Stimulated activated CD8-positive, alpha-beta memory T cell treated with anti-CD3 and anti-CD28 coated beads, Interleukin-15, amount 100 ng/mL, for 1 hour (primary cell): ENCODE results near the gene MVD.
A peak's percentile ranks its signal among the peaks of the same experiment; 100 is the strongest.

Experiments used
- DNase-seq: peaks from one replicate; pipeline ENCODE4 v3.0.0-alpha.2; 2020; ENCODE audit warnings: low read depth

MVD gene

DNA sequence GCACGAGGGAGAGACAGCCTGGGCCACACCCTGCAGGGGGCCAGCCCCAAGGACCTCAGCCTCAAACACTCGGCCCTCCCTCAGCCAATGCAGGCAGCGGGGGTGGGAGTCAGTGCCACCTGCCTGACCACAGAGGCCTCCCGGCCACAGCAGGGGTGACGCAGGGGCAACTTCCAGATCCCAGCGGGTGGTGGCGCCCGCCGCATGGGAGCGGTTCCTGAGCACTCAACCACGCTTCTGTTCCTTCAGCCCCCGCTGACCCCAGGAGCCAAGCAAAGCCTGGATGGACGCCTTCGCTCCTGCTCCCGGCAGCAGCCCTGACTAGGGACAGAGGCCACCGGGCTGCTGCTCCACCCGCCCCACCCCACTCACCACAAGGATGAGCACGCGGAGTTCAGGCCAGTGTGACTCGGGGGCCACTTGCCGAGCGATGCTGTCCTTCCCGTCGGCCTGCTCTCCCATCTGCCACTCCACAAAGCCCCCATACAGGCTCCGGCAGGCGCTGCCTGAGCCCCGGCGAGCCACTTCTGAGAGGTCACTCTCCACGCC, 7.1 kb downstream of the MVD start:
- no peak for DNase-seq

DNA sequence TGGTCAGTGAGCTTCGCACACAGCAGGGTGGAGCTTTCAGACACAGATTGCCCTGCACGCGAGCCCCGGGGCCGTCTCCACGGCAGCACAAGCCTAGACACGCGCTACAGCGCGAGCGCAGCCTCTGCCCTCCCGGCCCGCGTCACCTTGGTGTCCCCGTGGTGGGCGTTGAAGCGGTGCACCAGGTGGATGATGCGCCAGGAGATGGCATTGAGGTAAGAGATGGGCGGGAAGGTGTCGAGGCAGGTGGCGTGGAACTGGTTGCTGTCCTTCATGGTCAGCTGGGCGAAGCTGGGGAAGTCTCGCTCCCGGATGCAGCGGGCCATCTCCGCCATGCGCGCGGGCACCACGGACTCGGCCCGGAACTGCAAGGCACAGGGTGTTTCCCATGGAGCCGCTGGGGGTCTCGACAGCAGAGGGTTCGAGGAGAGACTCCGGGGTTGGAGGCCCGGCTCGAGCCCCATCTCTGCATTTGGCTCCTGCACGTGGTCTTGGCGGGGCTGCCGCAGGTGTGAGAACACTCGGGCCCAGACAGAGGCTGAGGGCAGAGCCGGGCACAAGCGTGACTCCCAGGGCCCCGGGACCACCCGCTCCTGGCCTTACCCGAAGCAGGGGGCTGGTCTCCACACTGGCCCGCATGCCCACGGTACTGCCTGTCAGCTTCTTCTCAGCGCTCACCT, 7.7 kb downstream of the MVD start:
- DNase-seq, result no peak

DNA sequence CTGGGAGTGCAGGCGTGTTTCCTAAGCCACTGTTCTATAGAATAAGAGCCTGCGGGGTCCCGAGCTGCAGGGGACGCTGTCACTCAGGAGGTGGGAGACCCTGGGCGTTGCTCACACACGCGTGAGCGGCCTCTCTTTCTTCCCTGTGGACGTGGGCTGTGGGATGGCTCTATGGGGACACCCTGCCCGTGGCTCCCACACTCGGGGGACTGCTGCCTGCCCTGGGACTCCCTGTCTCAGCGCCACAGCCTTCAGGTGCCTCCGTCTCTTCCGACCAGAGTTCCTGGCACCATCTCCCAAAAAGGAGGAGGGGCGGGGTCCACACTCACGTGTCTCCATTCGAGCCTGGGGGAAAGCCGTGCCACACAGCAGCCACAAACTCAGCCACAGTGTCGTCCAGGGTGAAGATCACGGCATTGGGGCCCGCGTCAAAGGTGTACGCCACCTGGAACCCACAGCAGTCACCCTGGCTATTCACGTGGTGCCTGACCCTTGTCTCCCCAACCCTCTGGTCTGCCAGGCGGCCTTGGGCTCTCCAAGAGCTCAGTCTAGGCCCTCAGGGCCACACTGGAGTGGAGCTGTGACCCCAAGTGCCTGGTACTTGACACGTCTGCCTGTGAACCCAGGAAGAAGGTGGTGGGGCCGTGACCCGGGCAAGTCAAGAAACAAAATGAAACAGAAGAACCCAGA, 8.4 kb downstream of the MVD start:
- no peak for DNase-seq

DNA sequence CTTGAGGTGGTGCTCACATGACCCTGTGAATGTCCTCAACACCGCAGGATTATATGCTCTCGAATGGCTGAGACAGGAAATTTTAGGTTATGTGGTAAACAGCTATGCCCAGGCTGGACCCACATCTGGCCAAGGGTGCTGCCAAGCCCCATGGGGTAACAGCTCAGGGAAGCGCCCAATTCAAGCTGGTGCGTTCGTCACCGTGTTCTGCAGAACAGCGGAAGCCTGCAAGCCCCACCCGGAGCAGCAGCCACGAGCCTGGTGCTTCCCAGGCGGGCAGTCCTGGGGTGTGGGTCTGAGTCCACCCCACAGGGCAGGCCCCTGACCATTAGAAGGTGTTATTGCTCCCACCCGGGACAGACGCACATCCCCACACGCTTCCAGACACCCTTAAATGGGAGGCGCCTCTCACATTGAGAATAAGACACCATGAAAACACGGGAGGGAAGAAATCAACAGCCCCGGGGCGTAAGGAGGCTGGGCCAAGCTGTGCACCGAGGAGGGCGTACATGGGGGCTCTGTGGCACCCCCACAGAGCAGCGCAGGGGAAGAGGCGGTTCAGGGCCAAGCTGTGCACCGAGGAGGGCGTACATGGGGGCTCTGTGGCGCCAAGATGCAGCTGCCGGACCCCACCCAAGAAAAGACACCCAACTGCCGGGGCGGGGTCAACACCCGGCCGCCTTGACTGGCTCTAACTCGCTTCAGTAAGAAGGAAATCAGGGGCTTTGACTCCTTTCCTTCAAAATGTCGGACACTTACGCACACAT, 9.1 kb downstream of the MVD start:
- no peak for DNase-seq

DNA sequence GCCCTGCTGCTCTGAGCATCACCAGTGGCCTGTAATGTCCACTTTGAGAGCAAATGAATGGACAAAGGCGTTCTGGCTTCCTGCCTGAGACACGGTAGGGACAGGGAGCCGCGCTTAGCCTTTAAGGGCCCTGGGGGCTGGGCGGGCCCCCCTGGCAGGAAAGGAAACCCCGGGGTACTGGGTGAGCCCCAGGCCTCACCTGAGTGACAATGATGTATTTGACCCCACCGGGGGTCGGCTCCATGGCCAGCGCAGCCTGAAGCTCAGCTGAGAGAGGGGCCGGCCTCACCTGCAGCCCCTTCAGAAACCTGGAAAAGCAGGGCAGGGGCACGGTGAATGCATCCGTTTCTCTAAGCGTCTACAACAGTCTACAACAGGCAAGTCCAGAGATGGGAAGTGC, 9.8 kb downstream of the MVD start:
- DNase-seq, result no peak

DNA sequence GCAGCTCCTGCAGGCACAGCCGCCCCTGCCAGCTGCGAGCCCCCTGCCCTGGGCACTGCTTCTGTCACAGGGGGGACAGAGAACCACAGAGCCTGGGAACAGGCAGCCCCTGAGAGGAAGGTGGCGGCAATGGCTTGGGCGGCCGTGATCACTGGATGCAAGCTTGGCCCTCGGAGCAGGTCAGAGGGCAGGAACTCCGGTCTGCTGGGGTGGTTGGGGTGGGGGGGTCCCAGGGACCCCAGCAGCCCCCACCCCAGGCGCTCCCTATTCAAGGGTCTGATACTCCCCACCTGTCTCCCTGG, 10.2 kb downstream of the MVD start:
- no peak for DNase-seq

DNA sequence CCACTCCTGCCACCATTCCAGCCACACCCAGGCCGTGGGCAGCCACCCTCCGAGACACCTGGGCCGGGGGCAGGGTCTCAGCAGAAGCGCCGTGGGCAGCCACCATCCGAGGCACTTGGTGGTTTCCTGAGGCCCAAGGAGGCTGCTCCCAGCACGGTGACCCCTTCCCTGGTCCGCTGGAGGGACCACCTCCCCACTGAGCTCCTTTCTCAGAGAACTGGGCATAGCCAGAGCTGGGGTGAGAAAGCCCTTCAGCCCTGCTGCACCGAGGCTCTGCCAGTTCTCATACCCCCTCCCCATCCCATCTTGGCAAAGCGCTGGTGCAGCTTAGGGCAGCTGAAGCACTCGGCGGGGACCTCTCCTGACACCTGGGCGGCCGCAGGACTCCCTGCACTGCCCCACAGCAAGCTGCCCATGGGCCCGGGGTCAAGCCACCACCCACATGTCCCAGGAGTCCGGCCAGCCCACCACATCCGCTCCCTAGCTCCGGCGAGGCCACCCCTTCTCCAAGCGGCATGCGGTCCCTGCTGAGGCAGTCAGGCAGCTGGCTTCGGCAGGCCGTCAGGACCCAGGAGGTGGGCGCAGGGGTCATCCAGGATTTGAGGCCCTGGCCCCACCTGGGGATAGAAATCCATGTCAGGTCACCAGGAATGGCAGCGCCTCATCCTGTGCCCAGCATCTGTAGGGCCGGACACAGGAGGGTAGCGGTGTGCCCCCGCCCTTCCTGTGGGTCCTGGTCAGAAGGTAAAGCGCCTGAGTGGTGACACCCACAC, 10.7 kb downstream of the MVD start:
- no peak for DNase-seq

DNA sequence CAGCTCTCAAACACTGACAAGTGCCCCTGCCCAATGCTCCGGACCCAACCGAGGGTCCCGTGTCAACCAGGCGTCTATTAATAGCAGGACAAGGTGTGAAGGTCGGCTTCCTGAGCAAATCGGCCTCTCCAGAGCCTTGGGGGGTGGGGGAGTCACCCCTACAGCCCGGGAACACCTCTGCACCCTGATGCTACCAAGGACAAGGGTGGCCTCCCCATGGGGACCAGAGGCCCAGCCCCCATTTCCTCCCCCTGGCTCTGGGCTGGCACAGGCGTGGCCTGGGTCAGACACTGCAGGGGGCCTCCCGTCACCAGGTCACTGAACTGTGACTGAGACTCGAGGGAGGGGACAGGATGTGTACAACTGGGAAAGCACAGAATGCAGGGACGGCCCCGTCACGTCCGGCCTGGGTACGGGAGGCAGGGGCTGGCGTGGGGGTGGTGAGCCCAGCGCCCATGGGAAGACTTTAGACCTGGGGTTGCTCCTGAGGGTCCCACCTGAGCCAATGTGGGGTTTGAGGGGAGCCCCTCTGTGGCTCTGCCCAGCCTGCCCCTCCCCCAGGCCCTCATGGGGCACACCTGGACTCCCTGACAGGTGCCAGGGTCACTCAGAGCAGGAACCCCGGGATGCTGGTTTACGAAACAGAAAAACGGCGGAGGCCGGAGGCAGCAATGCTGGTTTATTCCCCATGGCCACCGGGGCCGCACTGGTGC, 11.5 kb downstream of the MVD start:
- no peak for DNase-seq

DNA sequence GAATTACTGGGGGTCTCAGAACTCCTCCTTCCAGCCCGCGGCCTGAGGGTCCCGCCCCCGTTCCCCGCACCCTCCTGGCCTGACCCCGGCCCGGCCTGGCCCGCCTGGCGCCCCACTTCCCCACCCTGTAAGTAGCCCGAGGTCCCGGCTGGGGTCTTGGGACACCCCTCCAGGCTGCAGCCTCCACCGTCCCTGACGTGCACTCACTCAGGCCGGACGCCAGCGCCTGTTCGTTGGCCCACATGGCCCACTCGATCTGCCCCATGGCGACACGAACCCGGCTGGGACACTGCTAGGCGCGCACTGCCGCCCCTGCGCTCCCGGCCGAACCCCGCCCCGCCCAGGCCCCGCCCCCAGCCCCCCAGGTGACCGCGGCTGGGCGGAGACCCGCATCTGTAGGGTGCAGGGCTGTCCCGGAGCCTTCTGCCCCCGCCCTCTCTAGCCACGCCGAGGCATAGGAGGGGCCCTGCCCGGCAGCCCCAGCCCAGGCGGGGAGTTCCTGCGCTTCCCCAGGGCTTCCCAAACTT, 12.1 kb downstream of the MVD start, which contains the start of gene CYBA:
Gene CYBA (minus strand): TSS at position 305 of the 527 bp plus-strand sequence. CDS start 40 bp downstream, at position 265.
- DNase-seq, result peak; percentile 47

DNA sequence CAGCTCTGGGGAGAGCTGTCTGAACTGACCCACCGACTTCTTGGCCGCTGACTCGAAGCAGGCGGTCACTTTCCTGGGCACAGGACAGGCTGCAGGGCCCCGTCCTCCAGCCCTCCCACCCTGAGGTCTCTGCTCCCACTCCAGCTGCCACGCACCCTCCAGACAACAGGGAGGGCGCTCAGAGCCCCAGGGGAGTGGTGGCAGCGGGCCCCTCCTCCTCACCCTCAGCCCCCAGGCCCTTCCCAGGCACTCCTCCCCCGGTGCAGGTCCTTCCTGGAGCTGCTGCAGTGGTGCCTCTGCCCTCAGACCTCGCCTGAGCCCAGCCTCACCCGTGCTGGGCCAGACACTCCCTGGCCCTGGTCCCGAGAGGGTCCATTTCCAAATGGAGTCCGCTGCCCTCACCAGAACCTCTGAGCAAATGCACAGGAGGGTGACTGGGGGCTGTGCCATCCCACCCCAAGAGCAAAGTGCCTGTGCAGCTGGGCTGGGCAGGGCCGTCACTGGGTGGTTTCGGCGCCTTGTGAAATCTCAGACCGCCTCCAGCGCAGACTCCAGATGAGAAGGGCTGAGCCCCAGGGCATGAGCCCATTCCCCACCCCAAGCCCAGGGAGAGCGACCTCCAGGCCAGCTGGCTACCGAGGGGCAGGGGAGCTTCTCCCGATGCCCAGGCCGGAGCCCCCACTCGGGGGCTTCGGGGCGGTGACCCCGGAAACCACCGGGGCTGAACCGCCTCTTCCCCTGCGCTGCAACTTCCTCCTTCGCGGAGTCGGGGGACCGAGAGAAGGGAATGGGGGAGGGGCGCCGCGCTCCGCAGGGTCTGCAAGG, 12.8 kb downstream of the MVD start:
- no peak for DNase-seq

DNA sequence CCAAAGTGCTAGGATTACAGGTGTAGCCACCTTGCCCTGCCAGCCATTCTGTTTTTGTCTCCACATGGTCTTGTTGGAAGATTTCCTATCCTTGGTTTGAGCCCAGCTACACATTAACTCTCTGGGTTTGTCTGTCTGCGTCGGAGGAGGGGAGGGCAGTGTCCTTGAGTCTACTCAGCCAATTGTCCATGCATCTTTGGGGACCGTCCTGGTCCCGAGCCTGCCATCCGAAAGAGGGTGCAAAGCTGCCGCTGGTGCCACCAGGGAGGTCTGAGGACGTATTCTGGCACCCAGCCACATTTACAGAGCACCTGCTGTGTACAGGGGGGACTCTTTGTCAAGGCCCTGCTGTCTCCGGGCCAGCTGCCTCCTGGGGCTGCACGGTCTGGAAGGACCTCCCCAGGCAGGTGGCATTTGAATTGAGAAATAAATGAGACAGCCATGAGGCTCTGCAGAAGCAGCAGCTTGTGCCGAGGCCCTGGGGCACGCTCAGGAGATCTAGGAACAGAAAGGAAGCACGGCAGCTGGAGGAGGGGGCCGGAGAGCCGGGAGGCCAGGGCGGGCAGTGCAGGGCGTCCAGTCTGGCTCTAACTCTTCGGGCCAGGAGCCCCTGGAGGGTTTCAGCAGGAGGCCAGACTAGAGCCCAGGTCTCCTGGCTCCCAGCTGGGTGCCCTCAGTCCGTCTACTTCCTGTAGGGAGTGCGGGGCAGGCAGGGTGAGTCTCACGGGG, 13.5 kb downstream of the MVD start:
- DNase-seq, result no peak

DNA sequence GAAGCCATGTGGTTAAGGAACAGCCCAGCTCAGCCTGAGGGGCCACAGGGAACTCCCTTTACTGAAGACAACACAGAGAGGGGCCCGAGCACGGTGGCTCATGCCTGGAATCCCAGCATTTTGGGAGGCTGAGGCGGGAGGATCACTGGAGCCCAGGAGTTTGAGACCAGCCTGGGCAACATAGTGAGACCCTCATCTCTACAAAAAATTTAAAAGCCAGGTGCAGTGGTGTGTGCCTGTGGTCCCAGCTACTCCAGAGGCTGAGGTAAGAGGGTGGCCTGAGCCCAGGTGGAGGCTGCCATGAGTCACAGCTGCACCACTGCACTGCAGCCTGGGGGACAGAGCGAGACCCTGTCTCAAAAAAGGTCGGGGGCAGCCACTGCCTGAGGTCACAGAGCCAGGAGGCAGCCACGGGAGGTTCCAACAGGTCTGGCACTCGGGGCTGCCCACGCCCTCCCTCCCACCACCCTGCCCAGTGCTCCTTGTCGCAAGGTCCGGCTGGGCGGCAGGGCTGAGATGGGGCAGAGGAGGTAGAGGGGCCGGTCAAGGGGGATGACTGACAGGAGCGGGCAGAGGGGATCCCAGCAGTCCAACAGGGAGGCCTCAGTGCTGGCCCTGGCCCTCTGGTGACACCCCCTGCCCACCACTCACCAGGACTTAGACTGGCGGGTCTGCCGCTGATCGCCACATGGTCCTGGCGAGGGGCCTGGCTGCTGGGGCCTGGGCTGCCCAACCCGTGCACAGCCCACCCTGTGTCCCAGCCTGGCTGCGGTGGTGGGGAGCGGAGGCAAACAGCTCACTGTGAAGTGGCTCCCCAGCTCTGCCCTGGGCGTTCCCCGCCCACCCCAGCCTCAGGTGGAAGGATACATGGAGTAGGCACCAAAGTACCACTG, 15.5 kb downstream of the MVD start:
- DNase-seq, result no peak

DNA sequence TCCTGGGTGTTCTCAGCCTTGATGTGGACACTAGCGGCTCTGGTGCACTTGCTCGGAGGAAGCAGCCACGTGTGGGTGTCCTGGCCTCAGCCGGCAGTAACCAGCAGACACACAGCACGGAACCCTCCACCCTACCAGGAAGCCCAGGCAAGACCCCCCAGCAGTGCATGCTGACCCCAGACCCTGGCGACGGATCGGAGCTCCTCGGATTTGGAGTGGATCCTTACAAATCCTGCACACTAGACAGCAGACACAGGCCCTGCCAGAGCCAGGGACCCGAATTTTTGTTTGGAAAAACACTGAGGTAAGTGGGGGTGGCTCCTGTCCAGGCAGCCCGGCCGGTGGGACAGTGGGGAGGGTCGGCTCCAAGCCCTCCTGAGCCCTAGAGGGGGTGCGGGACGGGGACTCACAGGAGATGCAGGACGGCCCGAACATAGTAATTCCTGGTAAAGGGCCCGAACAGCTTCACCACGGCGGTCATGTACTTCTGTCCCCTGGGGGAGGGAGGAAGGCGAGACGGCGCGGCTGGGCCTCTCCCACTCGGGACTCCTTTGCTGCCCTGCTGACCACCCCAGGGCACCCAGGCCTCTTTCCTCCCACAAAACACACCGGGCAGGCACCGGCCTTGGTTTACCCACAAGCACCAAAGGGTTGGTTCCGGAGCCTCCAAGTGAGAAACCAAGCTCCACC, 16.4 kb downstream of the MVD start:
- DNase-seq, result no peak

DNA sequence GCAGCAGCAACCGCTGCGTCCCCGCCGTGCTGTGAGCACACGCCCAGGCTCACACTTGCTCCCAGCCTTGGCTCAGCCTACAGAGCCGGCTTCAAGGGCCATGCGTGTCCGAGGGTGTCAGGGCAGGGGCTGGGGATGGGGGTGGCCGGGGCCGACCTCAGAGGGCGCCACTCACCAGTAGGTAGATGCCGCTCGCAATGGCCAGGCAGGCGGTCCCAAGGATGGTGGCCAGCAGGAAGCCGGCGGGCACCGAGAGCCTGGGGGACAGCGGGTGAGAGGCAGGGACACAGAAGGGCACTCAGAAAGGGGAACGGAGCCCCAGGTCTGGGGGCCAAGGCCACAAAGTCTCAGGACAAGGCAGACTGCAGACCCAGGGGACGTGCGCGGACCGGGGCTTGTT, 16.9 kb downstream of the MVD start:
- DNase-seq, result no peak

DNA sequence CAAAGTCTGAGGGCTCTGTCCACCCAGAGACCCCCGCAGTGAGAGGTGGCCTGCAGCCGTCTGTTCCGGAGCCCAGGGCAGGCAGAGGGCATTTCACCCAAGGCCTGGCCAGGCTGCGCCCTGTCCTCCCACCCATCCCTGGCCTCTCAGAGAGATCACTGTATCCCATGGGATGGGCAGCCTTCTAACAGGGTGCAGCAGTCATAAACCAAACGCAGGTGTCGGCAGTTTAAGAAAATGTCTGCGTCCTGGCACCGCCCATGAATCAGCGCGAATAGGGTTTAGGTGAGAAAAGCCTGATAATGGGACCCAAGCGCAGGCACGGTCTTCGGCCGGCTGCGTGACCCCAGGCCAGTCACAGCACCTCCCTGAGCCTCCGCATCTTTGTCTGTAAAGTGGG, 17.4 kb downstream of the MVD start:
- no peak for DNase-seq

DNA sequence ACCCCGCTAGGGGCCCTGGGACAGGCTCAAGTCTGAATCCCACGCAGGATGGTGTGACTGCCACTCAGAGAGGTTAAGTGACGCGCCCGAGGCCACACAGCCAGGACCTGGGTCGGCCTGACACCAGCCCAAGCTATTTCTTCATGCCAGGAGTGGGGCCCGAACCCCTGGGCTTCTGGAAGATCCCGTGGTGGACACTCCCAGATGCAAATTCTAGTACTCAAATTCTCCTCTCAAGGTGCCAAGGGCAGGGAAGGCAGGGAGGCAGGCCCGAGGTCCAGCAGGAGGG, 19.3 kb downstream of the MVD start:
- no peak for DNase-seq

DNA sequence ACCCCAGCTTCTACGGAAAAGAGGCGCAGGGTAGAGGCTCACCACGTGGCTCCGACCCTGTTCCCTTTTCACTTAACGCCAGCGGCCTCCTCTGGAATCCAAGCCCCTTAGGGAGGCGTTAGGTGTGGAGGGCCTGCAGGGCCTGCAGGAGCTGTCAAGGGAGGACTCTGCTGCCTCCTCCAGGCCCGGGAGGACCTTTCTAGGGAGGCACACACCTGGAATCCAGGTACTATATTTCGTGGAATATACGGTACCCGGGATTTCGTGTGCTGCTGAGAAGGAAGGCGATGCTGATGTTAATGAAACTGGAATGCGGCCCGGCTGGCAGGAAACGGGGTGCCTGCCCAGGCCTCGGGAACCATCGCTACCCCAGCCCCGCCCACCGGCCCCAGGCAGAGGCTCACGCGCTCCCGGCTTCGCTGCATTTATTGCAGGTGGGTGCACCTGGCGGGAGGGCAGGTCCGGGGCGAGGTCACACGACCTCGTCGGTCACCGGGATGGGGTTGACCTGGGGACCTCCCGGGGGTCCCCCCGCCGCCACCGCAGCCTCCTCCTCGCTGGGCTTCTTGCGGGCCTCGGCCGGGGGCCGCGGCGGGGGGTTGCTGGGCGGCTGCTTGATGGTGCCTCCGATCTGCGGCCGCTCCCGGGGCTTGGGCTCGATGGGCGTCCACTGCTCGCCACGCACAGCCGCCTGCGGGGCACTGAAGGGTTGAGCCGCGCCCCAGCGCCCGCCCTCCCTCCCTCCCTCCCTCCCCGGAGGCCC, 19.8 kb downstream of the MVD start:
- no peak for DNase-seq
